KMS-11 (cell line): ENCODE data around the gene CEP152.
"Not testable (repeated sequence)": the region's sequence is repeated elsewhere in the genome, so short reads cannot be mapped to it uniquely, and the experiment has no call there.

Experiments used
- H2AFZ ChIP-seq: fragments of 200-600 bp; sonication (generic); 2 replicates; pipeline ENCODE4 v1.6.1; 2016; ENCODE audit warnings: antibody characterized with exemption, mixed run types, low read depth
- H3K27ac ChIP-seq: fragments of 200-600 bp; sonication (generic); 2 replicates; pipeline ENCODE4 v1.6.1; 2016; ENCODE audit warnings: mild to moderate bottlenecking, mixed run types
- H3K27me3 ChIP-seq: fragments of 200-600 bp; sonication (generic); 2 replicates; pipeline ENCODE4 v1.6.1; 2017; ENCODE audit warnings: mild to moderate bottlenecking, low read depth, mixed run types, moderate library complexity; ENCODE audit not compliant: insufficient read depth
- H3K36me3 ChIP-seq: fragments of 200-600 bp; sonication (generic); 2 replicates; pipeline ENCODE4 v1.6.1; 2017; ENCODE audit warnings: mild to moderate bottlenecking, mixed run types; ENCODE audit not compliant: insufficient read depth
- H3K4me1 ChIP-seq: fragments of 200-600 bp; sonication (generic); 2 replicates; pipeline ENCODE4 v1.6.1; 2016; ENCODE audit warnings: mild to moderate bottlenecking, low read depth, mixed run types; ENCODE audit not compliant: poor library complexity, severe bottlenecking
- H3K4me2 ChIP-seq: fragments of 200-600 bp; sonication (generic); 2 replicates; pipeline ENCODE4 v1.7.0; 2016; ENCODE audit warnings: mild to moderate bottlenecking, mixed run types
- H3K4me3 ChIP-seq: fragments of 200-600 bp; sonication (generic); IDR thresholded peaks from 2 replicates; pipeline ENCODE4 v1.6.1; 2017; ENCODE audit warnings: low read depth, low read length, mixed read lengths; ENCODE audit not compliant: insufficient read depth
- H3K79me2 ChIP-seq: fragments of 200-600 bp; sonication (generic); 2 replicates; pipeline ENCODE4 v1.6.1; 2016; ENCODE audit warnings: low read depth, mixed run types; ENCODE audit not compliant: insufficient read depth
- H3K9ac ChIP-seq: fragments of 200-600 bp; sonication (generic); 2 replicates; pipeline ENCODE4 v1.6.1; 2016; ENCODE audit warnings: mild to moderate bottlenecking, mixed run types
- H4K20me1 ChIP-seq: fragments of 200-600 bp; sonication (generic); 2 replicates; pipeline ENCODE4 v1.6.1; 2016; ENCODE audit warnings: mild to moderate bottlenecking, mixed run types; ENCODE audit not compliant: insufficient read depth
- TF ChIP-seq, protein P1 (sequence below): fragments of 200-600 bp; sonication (generic); conservative IDR thresholded peaks from 2 replicates; pipeline ENCODE4 v1.6.1; 2017; ENCODE audit warnings: low read depth, mild to moderate bottlenecking, antibody characterized with exemption, low read length, moderate library complexity, mixed read lengths

CEP152 gene

DNA sequence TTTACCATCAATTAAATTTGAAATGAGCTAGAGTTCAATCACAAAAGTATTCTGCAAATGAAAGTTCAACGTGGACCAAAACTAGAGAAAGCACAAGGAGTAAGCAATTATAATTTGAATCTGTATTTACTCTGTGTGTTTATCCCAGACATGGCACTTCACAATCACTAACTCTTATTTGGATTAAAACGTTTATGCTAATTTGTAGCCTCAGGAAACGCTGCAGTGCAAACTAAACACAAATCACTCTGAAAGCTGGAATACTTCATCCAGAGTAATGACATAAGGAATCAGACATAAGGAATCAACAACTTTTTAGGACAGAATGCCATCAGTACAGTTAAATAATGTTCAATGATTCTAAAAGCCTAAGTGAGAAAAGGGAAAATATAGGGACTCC, 18.5 kb downstream of the CEP152 start:
- Histone ChIP-seq H3K4me1 (peaks cover 13% of the 10 kb centered on the region), H3K4me3 (no peak overlapping the region), H3K4me2 (no peak overlapping the region), H3K9ac (no peak overlapping the region), H3K36me3 (peaks cover 11% of the 10 kb centered on the region; the same call in 1 of the 2 replicates), H2AFZ (no peak overlapping the region), H3K79me2 (no peaks in the 10 kb centered on the region), H4K20me1 (no peaks in the 10 kb centered on the region), H3K27ac (no peak overlapping the region), H3K27me3 (no peaks in the 10 kb centered on the region)
- TF ChIP-seq, protein P1, sequence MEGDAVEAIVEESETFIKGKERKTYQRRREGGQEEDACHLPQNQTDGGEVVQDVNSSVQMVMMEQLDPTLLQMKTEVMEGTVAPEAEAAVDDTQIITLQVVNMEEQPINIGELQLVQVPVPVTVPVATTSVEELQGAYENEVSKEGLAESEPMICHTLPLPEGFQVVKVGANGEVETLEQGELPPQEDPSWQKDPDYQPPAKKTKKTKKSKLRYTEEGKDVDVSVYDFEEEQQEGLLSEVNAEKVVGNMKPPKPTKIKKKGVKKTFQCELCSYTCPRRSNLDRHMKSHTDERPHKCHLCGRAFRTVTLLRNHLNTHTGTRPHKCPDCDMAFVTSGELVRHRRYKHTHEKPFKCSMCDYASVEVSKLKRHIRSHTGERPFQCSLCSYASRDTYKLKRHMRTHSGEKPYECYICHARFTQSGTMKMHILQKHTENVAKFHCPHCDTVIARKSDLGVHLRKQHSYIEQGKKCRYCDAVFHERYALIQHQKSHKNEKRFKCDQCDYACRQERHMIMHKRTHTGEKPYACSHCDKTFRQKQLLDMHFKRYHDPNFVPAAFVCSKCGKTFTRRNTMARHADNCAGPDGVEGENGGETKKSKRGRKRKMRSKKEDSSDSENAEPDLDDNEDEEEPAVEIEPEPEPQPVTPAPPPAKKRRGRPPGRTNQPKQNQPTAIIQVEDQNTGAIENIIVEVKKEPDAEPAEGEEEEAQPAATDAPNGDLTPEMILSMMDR = no peak

DNA sequence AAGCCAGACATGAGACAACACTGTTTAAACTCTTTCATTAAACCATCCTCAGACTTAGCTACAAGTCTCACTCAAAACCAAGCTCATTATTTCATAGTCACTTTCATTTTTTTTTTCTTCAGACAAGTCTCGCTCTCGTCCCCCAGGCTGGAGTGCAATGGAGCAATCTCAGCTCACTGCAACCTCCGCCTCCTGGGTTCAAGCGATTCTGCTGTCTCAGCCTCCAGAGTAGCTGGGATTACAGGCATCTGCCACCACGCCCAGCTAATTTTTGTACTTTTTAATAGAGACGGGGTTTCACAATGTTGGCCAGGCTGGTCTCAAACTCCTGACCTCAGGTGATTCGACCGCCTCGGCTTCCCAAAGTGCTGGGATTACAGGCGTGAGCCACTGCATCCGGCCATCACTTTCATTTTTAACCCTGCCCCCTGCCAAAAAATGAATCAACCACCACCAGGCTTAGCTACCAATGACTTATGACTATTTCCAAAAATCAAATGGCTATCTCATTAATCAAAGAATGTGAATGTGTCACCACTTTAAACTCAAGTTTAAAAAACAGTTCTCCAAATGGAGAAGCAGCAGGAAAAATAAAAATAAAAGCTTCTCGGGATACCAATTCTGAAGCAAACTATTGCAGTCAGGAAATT, 20.3 kb downstream of the CEP152 start:
- H3K9ac ChIP-seq, H3K4me3 ChIP-seq, H3K27me3 ChIP-seq, H3K27ac ChIP-seq, H3K79me2 ChIP-seq, H2AFZ ChIP-seq, H3K4me2 ChIP-seq, H4K20me1 ChIP-seq: not testable (repeated sequence)
- Histone ChIP-seq H3K4me1 (peaks cover 13% of the 10 kb centered on the region), H3K36me3 (peaks cover 11% of the 10 kb centered on the region; the same call in 1 of the 2 replicates)

DNA sequence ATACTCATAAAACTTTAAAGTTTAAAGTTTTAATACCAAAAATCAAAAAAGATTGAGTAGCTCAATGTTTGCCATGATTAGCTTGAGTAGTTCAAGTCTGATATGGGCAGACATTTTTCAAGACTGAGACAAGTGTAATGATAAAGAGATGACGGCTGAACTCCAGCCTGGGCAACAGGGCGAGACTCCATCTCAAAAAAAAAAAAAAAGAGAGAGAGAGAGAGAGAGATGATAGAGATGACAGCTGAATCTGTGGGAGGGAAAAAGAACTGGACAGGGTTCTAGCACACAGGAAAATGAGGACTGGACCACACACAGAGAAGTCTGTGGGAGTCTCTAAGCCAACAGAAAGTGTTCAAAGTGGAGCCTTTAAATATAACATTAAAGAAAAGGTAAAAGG, 25.2 kb downstream of the CEP152 start:
- H3K27me3 ChIP-seq = no peaks in the 10 kb centered on the region
- H3K36me3 ChIP-seq = peaks cover 18% of the 10 kb centered on the region; the same call in 1 of the 2 replicates
- H3K4me2 ChIP-seq = no peak overlapping the region
- H3K9ac ChIP-seq = no peak overlapping the region
- H3K4me3 ChIP-seq = no peak overlapping the region
- H3K27ac ChIP-seq = no peak overlapping the region
- no peak overlapping the region for H2AFZ ChIP-seq
- no peaks in the 10 kb centered on the region for H3K4me1 ChIP-seq
- H4K20me1 ChIP-seq = no peaks in the 10 kb centered on the region
- TF ChIP-seq, protein P1 = no peak
- no peaks in the 10 kb centered on the region for H3K79me2 ChIP-seq

DNA sequence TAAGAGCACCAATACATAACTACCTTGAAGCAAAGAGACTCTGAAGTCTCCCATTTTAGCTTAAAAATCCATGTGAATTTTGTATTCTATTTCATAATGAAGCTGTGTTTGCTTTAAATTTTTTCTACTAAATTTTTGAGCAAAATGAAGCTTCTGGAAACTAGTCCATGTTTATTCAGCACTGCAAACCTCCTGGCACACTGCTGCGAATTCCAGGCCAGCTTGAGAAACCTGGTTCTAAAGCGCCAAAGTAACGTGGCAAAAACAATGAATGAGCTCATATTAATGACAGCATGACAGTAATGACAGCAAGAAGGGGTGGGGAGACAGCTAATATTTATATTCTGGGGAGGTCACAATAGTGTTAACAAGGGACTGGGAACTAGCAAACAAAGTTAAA, 25.7 kb downstream of the CEP152 start:
- peaks cover 18% of the 10 kb centered on the region; the same call in 1 of the 2 replicates for H3K36me3 ChIP-seq

DNA sequence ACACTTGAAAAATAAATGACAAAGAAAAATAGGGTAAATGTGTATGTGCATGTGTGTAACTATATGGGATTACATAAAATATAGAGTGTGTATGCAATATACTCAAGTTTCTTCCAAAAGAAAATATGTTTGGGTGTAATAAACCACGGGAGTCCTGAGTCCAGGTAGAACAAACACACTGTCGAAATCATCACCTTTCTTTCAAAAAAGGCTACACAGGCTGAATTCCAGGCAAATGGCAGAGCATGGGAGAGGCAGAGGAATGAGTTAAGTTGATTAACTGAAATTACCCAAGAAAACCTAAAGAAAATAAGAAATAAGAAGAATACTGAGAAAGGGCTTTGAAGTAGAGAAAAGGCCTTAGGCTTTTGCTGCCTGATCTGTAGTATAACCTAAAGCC, 26.1 kb downstream of the CEP152 start:
- H3K4me1 ChIP-seq = no peaks in the 10 kb centered on the region
- H2AFZ ChIP-seq = no peak overlapping the region
- H3K79me2 ChIP-seq = no peaks in the 10 kb centered on the region
- H3K9ac ChIP-seq = no peak overlapping the region
- TF ChIP-seq, protein P1 = no peak
- H3K36me3 ChIP-seq = peaks cover 18% of the 10 kb centered on the region; the same call in 1 of the 2 replicates
- H3K4me3 ChIP-seq = no peak overlapping the region
- no peak overlapping the region for H3K27ac ChIP-seq
- no peaks in the 10 kb centered on the region for H3K27me3 ChIP-seq
- H4K20me1 ChIP-seq = no peaks in the 10 kb centered on the region
- no peak overlapping the region for H3K4me2 ChIP-seq

More for the DNA sequence above, 25.7 kb downstream of the CEP152 start:
- no peaks in the 10 kb centered on the region for H3K4me1 ChIP-seq
- no peak overlapping the region for H3K4me2 ChIP-seq
- H3K79me2 ChIP-seq = no peaks in the 10 kb centered on the region
- H4K20me1 ChIP-seq = no peaks in the 10 kb centered on the region
- H3K27me3 ChIP-seq = no peaks in the 10 kb centered on the region
- TF ChIP-seq, protein P1 = no peak
- no peak overlapping the region for H2AFZ ChIP-seq
- H3K4me3 ChIP-seq = no peak overlapping the region
- H3K27ac ChIP-seq = no peak overlapping the region
- no peak overlapping the region for H3K9ac ChIP-seq
